DMS153 treated with DMSO at 0.1 percent for 48 hours (cell line): ENCODE results near the gene ECHDC3.
"Not testable (repeated sequence)": the region's sequence is repeated elsewhere in the genome, so short reads cannot be mapped to it uniquely, and the experiment has no call there.

Experiments used
- DNase-seq: peaks from one replicate; lab custom pipeline; 2025; ENCODE audit not compliant: unreplicated experiment; lab: John Stamatoyannopoulos, UW

ECHDC3 gene

GRCh38 chr10:11742009-11742778 is at the start of gene ECHDC3:
Gene ECHDC3, plus strand, starts transcription at chr10:11742382. Its CDS starts 195 bp downstream, at chr10:11742577.
- DNase-seq: no peak

- DNase-seq: no peak
These were observed 48.8 kb upstream of the ECHDC3 start for GRCh38 chr10:11693376-11693775.

- DNase-seq: no peak
These were observed 46.4 kb upstream of the ECHDC3 start for GRCh38 chr10:11695779-11696178.

- no peak for DNase-seq
These were observed 44.3 kb upstream of the ECHDC3 start for GRCh38 chr10:11697718-11698527.

GRCh38 chr10:11698691-11699549 is 43.3 kb upstream of the ECHDC3 start:
- DNase-seq: no peak

- no peak for DNase-seq
These were observed 42.6 kb upstream of the ECHDC3 start for GRCh38 chr10:11699550-11700097.

GRCh38 chr10:11700539-11700938 is 41.6 kb upstream of the ECHDC3 start:
- DNase-seq: no peak

- no peak for DNase-seq
These were observed 40.6 kb upstream of the ECHDC3 start for GRCh38 chr10:11701451-11702095.

- no peak for DNase-seq
These were observed 39.9 kb upstream of the ECHDC3 start for GRCh38 chr10:11702264-11702663.

- no peak for DNase-seq
These were observed 38.1 kb upstream of the ECHDC3 start for GRCh38 chr10:11704092-11704491.

- no peak for DNase-seq
These were observed 36.5 kb upstream of the ECHDC3 start for GRCh38 chr10:11705722-11706121.

GRCh38 chr10:11706895-11707567 is 35.2 kb upstream of the ECHDC3 start:
- DNase-seq: no peak

GRCh38 chr10:11707624-11708350 is 34.4 kb upstream of the ECHDC3 start:
- DNase-seq: no peak

GRCh38 chr10:11708801-11709200 is 33.4 kb upstream of the ECHDC3 start:
- not testable (repeated sequence) for DNase-seq

- DNase-seq: no peak
These were observed 29.4 kb upstream of the ECHDC3 start for GRCh38 chr10:11712744-11713143.

- no peak for DNase-seq
These were observed 28.9 kb upstream of the ECHDC3 start for GRCh38 chr10:11713186-11713743.

GRCh38 chr10:11713963-11714362 is 28.2 kb upstream of the ECHDC3 start:
- DNase-seq: no peak

GRCh38 chr10:11714750-11715365 is 27.3 kb upstream of the ECHDC3 start:
- no peak for DNase-seq
